GM08714 (cell line): ENCODE results near the gene ZDHHC3.

ENCODE experiments used
- H3K4me3 ChIP-seq: fragments of 200-500 bp; sonication (Bioruptor generic); 2 replicates; pipeline ENCODE4 v1.5.1; 2014; ENCODE audit warnings: mild to moderate bottlenecking, low read length, inconsistent platforms
- ZNF274 ChIP-seq: IDR thresholded peaks from 2 replicates; pipeline ENCODE4 v1.6.1; 2012; ENCODE audit warnings: mild to moderate bottlenecking, low read depth, low read length

The ZDHHC3 gene

DNA sequence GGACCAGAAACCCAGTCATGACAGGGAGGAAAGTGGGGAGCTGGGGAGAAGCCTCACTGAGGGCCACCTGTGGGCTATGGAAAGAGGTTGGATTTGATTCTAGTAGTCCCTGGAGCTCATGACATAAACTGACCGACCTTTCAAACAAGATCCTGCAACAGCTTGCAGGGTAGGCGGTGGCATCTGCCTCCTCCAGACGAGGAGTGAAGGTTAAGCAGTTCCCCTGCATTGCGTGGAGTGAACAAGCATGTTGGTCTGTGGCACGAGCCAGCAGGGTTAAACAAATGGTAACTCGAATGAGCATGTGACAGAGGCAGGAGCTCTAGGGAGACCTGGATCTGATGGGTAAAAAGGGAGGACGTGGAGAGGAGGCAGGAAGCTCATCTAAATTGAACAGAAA lies 88.9 kb downstream of the ZDHHC3 start:
- no peak for TF ChIP-seq ZNF274
- H3K4me3 ChIP-seq = no peak overlapping the region

DNA sequence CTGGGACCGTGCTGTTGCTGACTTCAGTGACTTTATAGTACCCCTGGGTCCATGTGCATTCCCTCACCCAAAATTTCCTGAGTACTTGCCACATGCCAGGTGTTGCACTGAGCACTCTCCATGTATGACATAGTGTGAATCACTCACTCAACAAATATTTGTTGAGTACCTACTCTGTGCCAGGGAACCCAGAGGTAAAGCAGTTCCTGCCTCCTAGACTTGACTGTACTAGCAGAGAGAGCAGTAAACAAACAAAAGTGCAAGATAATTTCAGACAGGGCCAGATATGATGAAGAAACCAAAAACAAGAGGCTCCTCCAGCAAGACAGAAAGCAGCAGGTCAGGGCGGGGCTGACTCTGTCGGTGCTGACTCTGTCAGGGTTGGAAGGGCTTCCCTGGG lies 89.4 kb downstream of the ZDHHC3 start:
- H3K4me3 ChIP-seq = no peak overlapping the region
- TF ChIP-seq ZNF274 = no peak

DNA sequence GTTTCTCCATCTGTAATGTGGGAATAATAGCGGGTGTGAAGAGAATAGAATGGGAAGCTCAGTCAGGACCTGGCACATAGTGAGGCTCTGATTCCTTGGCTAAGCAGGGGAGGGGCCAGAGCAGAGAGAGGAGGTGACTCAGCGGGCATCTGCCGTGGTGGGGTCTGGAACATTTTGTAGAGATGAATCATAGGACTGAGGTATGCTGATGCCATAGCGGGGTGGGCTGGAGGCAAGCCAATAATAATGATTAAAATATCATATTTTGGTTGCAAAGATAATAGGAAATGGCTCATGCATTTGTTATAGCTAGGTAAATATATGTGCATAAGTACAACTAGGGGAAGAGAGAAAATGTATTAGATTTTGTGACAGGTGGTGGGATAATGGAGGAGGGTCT lies 90.4 kb downstream of the ZDHHC3 start:
- TF ChIP-seq ZNF274 = no peak
- no peak overlapping the region for H3K4me3 ChIP-seq

DNA sequence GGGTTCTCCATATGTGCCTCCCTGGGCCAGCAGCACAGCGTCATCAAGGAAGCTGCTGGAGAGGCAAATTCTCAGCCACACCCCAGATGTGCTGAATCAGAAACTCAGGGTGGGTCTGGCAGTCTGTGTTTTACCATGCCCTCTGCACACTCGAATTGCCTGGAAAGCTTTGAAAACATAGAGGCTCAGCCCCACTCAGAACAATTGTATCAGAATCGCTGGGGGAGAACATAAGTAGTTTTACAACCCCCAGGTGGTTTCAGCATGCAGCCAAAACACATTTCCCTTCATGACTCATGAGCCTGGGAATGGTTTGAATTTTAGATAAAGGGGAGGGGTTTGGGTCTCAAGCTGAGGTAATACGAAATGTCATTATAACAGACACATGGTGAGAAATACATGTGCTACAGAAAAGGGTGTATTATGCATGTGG lies 92.0 kb downstream of the ZDHHC3 start:
- no peak overlapping the region for H3K4me3 ChIP-seq
- TF ChIP-seq ZNF274 = no peak

DNA sequence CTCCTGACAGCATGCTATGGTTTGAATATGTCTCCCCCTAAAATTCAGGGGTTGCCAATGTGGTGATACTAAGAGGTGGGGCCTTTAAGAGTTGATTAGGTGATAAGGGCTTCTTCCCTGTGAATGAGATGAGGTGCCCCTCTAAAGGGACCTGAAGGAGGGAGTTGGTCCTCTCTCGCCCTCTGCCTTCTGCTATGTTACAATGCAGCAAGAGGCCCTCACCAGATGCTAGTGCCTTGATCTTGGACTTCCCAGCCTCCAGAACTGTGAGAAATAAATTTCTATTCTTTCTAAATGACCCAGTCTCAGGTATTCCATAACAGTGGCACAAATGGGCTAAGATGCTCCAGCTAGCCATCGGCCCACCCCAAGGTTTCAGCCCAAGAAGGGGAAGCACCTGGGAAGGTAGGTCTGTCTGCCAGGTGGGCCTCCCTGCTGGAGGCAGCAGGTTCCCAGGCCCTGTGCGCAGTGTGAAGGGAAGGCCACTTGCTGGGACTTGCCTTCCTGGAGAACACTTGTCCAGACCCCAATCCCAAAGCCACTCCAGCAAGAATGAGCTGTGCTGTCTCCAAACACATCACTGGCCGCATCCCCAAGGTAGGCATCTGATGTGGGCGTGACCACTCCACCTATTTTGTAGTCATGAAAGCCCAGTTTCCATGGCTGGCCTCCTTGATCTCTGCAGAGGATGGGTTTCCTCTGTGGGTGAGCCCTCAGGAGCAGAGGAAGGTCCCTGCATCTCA lies 92.6 kb downstream of the ZDHHC3 start:
- H3K4me3 ChIP-seq = no peak overlapping the region
- no peak for TF ChIP-seq ZNF274

DNA sequence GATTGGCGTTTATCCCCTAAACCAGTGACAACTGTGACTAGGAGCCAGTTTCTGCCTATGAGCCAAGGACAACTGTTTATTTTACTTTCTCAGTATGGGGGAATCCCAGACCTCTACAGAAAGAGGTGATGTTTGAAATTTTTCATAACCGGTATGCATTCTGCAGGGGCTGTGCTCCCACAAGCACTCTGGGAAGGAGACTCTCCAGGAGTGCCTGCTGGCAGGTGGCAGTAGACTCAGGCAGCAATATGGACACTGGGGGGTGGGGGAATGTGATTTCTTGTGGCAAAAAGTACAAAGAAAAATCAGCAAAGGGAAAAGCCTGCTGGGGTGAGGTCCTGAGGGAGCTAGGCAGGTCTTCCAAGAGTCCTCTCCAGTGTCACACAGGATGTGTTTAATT lies 95.7 kb downstream of the ZDHHC3 start:
- no peak overlapping the region for H3K4me3 ChIP-seq
- TF ChIP-seq ZNF274 = no peak

DNA sequence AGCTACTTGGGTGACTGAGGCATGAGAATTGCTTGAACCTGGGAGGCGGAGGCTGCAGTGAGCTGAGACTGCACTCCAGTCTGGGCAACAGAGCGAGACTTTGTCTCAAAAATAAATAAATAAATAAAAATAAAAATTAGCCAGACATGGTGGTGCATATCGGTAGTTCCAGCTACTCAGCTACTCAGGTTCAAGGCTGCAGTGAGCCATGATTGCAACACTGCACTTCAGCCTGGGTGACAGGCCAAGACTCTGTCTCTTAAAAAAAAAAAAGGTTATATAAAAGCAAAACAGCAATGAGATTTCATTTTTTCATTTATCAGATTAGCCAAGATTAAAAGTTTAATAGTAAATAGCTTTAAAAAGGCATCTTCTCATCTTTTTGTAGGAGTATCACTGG lies 98.6 kb downstream of the ZDHHC3 start:
- H3K4me3 ChIP-seq = no peak overlapping the region
- no peak for TF ChIP-seq ZNF274

DNA sequence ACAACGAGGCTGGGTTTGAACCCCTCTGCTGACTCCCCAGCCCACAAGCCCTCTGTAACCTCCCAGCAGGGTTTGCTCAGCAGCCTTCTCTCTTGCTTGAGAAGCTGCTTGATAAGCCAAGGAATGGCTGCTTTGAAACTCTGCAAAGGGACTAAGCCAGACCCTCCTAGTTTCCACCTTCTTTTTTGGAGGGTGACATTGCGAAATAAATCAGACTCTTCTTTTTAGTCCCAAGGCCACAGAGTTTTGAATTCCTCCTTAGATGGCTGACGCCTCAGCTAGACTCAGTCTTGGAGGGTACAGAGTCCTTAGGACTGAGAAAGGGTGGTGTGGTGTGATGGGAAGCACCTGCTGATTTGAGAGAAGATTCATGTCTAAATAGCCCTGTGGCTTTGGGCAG lies 100.4 kb downstream of the ZDHHC3 start:
- no peak for TF ChIP-seq ZNF274
- H3K4me3 ChIP-seq = no peak overlapping the region
